ENCODE measurements around the gene GPR55. TPM values are rescaled to one million over a fixed set of nuclear protein-coding genes. Genes with fewer than 3 reads are reported as not detected.
A peak's percentile ranks its signal among the peaks of the same experiment; 100 is the strongest.

GPR55 gene
- total RNA-seq, 2 donors from 2014 or later, result not detected

DNA sequence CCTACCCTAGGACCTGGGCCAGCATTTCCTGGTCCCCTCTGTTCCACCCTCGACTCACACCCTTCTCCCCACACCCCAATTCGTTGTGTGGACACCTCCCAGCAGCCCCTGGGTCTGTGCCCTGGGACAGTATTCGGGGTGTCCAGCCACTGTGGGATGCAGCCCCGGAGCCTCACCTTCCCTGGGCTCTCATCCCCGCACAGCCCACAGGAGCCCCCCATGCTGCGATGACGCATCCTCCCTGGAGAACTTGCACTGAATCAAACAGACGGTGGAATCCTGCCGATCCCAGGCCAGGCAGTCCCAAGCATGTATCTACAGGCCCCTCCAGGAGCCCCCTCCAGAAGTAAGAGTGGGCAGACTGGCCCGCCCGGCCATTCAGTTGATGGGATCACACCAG, 50.6 kb downstream of the GPR55 start:
- no peak for TF ChIP-seq CTCF (IDR thresholded peaks at IDR 0.05)
- Histone ChIP-seq H3K4me1 (ENCODE audit: control insufficient read depth in 1 of 2, low read depth in 2 of 2) (peaks cover 8 to 34% of the 10 kb centered on the region in 2 donors), H3K27me3 (replicated peaks; ENCODE audit: insufficient read depth) (no peaks in the 10 kb centered on the region), H3K4me3 (no peak overlapping the region), H3K9me3 (no peaks in the 10 kb centered on the region), H3K27ac (no peak overlapping the region), H3K36me3 (peaks cover 8% of the 10 kb centered on the region)
- ATAC-seq (ENCODE audit: insufficient number of reproducible peaks, low FRiP score, low read depth) (no peak), DNase-seq (ENCODE audit: low spot score) (no peak)

DNA sequence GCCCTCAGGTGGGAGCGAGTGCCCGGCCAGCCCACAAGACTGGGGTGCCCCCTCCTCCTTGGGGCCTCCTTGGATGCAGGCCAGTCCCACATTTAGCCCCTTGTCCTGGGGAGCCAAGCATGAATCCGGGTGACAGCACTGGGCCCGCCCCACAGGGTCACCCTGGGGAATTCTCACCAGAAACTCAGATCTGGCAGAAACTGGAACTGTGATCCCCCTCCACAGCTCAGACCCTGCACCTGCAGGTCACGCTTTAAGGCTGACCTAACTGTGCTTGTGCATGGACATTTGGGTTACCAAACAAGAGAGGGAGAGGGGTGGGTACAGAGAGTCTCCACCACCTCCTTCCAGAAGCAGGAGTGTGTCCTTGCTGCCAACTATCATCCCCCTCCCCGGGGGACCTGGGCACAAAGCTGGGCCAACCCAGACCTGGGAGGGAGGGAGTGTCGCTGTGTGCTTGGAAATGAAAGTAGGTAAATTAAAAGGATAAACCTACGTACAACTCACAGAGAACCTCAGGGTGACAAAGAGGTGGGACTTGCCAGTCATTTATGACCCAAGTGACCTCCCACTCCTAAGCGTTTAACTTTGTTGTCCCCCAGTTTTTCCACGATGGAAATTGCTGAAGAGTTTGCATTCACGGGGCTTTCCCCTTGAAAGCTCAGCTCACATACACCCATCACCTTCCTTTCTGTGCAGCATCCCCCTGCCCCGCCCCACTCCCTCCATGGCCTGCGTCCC, 51.2 kb downstream of the GPR55 start:
- H3K4me3 ChIP-seq, result no peak overlapping the region
- TF ChIP-seq CTCF (IDR thresholded peaks at IDR 0.05), result no peak
- ATAC-seq (ENCODE audit: insufficient number of reproducible peaks, low FRiP score, low read depth), result no peak
- H3K27ac ChIP-seq, result peak overlapping the region in 1 of 2 donors; percentile 25
- H3K36me3 ChIP-seq, result peaks cover 8% of the 10 kb centered on the region
- no peaks in the 10 kb centered on the region for H3K27me3 ChIP-seq (replicated peaks; ENCODE audit: insufficient read depth)
- DNase-seq (ENCODE audit: low spot score), result no peak
- H3K9me3 ChIP-seq, result no peaks in the 10 kb centered on the region
- H3K4me1 ChIP-seq (ENCODE audit: control insufficient read depth in 1 of 2, low read depth in 2 of 2), result peaks cover 8 to 41% of the 10 kb centered on the region in 2 donors

- DNase-seq (ENCODE audit: low spot score) (no peak), ATAC-seq (ENCODE audit: insufficient number of reproducible peaks, low FRiP score, low read depth) (no peak)
- TF ChIP-seq CTCF (IDR thresholded peaks at IDR 0.05), result no peak
- H3K27ac ChIP-seq, result peak overlapping the region in 1 of 2 donors; percentile 25
- peaks cover 8% of the 10 kb centered on the region for H3K36me3 ChIP-seq
- H3K4me1 ChIP-seq (ENCODE audit: control insufficient read depth in 1 of 2, low read depth in 2 of 2), result peaks cover 8 to 48% of the 10 kb centered on the region in 2 donors
- H3K4me3 ChIP-seq, result no peak overlapping the region
- no peaks in the 10 kb centered on the region for H3K9me3 ChIP-seq
- H3K27me3 ChIP-seq (replicated peaks; ENCODE audit: insufficient read depth), result no peaks in the 10 kb centered on the region
Measured at GRCh38 chr2:230872968-230873660, 51.9 kb downstream of the GPR55 start.

DNA sequence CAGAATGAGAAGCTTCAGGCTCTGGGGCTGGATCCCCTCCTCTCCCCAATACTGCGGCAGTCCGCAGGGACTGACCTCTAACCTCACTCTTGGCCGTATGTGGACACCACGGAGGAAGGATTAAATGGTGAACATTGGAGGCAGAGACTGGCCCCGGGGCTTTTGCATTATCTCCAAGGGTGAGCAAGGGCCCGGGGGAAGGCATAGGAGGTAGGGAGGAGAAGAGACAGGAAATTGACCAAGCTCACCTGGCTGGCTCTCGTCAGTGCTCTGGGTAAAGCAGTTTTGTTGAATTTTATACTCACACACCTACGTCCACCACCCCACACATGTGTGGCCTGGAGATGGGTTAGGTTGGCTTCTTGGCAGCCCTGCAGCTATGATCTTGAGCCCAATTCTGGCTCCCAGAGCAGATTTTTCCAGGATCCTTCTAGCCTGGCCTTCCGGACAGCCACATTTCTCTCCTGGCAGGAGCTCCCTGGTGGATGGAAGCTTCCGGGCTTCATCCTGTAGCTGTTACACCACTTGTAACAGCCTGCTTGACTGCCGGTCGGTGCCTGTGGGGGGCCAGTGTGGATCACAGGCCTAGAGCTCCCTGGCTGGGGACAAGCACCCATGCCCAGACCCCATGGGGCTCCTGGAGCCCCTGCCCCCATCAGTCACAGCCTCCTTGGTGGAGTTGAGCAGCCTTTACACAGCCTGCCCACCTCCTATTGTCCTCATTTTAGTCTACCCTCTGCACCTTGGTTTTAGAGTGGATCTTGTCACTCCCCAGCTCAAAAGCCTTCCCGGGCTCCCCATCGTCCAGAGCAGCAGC, 52.7 kb downstream of the GPR55 start:
- Histone ChIP-seq H3K27me3 (replicated peaks; ENCODE audit: insufficient read depth) (no peaks in the 10 kb centered on the region), H3K36me3 (peaks cover 8% of the 10 kb centered on the region), H3K4me1 (ENCODE audit: control insufficient read depth in 1 of 2, low read depth in 2 of 2) (peaks cover 11 to 55% of the 10 kb centered on the region in 2 donors), H3K9me3 (no peaks in the 10 kb centered on the region), H3K27ac (peak overlapping the region in 1 of 2 donors; percentile 58), H3K4me3 (no peak overlapping the region)
- no peak for TF ChIP-seq CTCF (IDR thresholded peaks at IDR 0.05)
- no peak for DNase-seq (ENCODE audit: low spot score)
- ATAC-seq (ENCODE audit: insufficient number of reproducible peaks, low FRiP score, low read depth), result no peak
